Measurements from ENCODE around the gene HYCC2. TPM values are rescaled to one million over a fixed set of nuclear protein-coding genes. Genes with fewer than 3 reads are reported as not detected.

HYCC2 gene
- total RNA-seq, 1 experiment from 2014 or later = 13.3 TPM

DNA sequence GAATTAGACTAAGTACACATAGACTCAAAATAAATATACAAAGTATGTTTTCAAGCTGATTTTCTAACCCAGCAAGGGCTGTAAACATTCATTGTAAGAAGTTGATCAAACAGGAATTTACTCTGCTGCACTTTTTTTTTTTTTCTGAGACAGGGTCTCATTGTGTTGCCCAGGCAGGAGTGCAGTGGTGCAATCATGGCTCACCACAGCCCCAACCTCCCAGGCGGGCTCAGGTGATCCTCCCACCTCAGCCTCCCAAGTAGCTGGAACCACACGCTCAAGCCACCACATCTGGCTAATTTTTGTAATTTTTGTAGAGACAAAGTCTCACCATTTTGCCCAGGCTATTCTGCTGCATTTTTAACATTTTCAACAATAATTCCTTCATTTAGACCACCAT, 36.2 kb upstream of the HYCC2 start:
- Histone ChIP-seq H2AFZ (ENCODE audit: low read length) (no peak overlapping the region), H3K9ac (ENCODE audit: extremely low read depth, insufficient read length, low read length) (no peak overlapping the region), H3K18ac (ENCODE audit: insufficient read length, low read depth, low read length) (no peak overlapping the region), H3K79me2 (ENCODE audit: insufficient read depth, low read length) (no peaks in the 10 kb centered on the region), H3K23ac (ENCODE audit: insufficient read length, low read depth, low read length) (no peak overlapping the region), H4K91ac (ENCODE audit: insufficient read length, low read depth, low read length) (no peak overlapping the region), H2AK5ac (ENCODE audit: insufficient read length, low read length) (no peak overlapping the region), H3K79me1 (ENCODE audit: insufficient read depth, low read depth, low read length, poor library complexity, severe bottlenecking) (no peaks in the 10 kb centered on the region), H3K14ac (ENCODE audit: insufficient read depth, low read length) (no peak overlapping the region), H3T11ph (ENCODE audit: low read length) (no peak overlapping the region), H3K27me3 (ENCODE audit: insufficient read depth, low read length) (no peaks in the 10 kb centered on the region), H2BK120ac (ENCODE audit: low read depth, low read length, poor library complexity, severe bottlenecking) (no peak overlapping the region), H2BK12ac (ENCODE audit: insufficient read length, low read depth, low read length) (no peak overlapping the region), H2BK5ac (ENCODE audit: insufficient read length, low read length) (no peak overlapping the region), H4K20me1 (ENCODE audit: control insufficient read depth, insufficient read depth, insufficient read length) (no peaks in the 10 kb centered on the region), H3K4ac (ENCODE audit: low read depth, low read length) (no peak overlapping the region), H3K23me2 (ENCODE audit: insufficient read length, low read depth, low read length, poor library complexity, severe bottlenecking) (no peaks in the 10 kb centered on the region), H2BK20ac (ENCODE audit: low read depth, low read length, poor library complexity, severe bottlenecking) (no peak overlapping the region), H2BK15ac (ENCODE audit: low read depth, low read length) (no peak overlapping the region), H4K8ac (replicated peaks; ENCODE audit: insufficient read length, low read depth, low read length) (no peak overlapping the region), H3K4me2 (ENCODE audit: insufficient read depth, insufficient read length, low read length) (no peak overlapping the region), H3K4me1 (ENCODE audit: insufficient read depth, low read length) (no peaks in the 10 kb centered on the region), H3K9me3 (ENCODE audit: control insufficient read depth, low read depth, low read length) (no peaks in the 10 kb centered on the region), H3K27ac (ENCODE audit: insufficient read length, low read depth, low read length) (no peak overlapping the region), H4K5ac (ENCODE audit: insufficient read length, low read depth, low read length) (no peak overlapping the region), H3K56ac (ENCODE audit: insufficient read length, low read depth, low read length) (no peak overlapping the region)
- no peaks in the 10 kb centered on the region for H3K9me3 Mint-ChIP-seq
- no CpG with 5 or more reads among the region's 2 CpGs for WGBS (ENCODE audit: extremely low coverage, insufficient read length, low lambda C conversion rate)
- DNase-seq = no peak
- TF ChIP-seq, protein P1, sequence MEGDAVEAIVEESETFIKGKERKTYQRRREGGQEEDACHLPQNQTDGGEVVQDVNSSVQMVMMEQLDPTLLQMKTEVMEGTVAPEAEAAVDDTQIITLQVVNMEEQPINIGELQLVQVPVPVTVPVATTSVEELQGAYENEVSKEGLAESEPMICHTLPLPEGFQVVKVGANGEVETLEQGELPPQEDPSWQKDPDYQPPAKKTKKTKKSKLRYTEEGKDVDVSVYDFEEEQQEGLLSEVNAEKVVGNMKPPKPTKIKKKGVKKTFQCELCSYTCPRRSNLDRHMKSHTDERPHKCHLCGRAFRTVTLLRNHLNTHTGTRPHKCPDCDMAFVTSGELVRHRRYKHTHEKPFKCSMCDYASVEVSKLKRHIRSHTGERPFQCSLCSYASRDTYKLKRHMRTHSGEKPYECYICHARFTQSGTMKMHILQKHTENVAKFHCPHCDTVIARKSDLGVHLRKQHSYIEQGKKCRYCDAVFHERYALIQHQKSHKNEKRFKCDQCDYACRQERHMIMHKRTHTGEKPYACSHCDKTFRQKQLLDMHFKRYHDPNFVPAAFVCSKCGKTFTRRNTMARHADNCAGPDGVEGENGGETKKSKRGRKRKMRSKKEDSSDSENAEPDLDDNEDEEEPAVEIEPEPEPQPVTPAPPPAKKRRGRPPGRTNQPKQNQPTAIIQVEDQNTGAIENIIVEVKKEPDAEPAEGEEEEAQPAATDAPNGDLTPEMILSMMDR (conservative IDR thresholded peaks at IDR 0.05) = no peak
- H3K4me3 Mint-ChIP-seq = no peak overlapping the region
- H3K27ac Mint-ChIP-seq = no peak overlapping the region
- no peaks in the 10 kb centered on the region for H3K36me3 Mint-ChIP-seq (ENCODE audit: insufficient read depth in 1 of 3, low read depth in 3 of 3)
- H3K4me1 Mint-ChIP-seq = peaks cover 4% of the 10 kb centered on the region in 2 experiments; a peak in 3 of 4 replicates
- no peaks in the 10 kb centered on the region for H3K27me3 Mint-ChIP-seq (ENCODE audit: low read depth)
